Suprapubic skin (tissue), 3 donors: ENCODE data around the gene CDK13.
A peak's percentile ranks its signal among the peaks of the same experiment; 100 is the strongest.

ENCODE experiments used
- EP300 ChIP-seq: sonication (generic); formaldehyde crosslinking; IDR thresholded peaks from one replicate; pipeline ENCODE4 v1.6.1; 2017; ENCODE audit warnings: antibody characterized with exemption
- POLR2A ChIP-seq, 2 donors: fragments of 450-650 bp; IDR thresholded peaks; one replicate each; pipeline ENCODE4 v1.6.1; 2017; ENCODE audit warnings: antibody characterized with exemption in 2 of 2, mild to moderate bottlenecking in 2 of 2, moderate library complexity in 2 of 2
- TF ChIP-seq, protein P1 (sequence below), 2 donors: fragments of 200-600 bp in 1 of 2; fragments of 450-650 bp in 1 of 2; sonication (generic) in 1 of 2; IDR thresholded peaks; one replicate each; pipeline ENCODE4 v1.5.1; 2016 to 2019; ENCODE audit warnings: antibody characterized with exemption in 2 of 2, mild to moderate bottlenecking in 1 of 2, moderate library complexity in 1 of 2

- TF ChIP-seq EP300 (no peak), POLR2A (IDR thresholded peaks at IDR 0.05) (peak; percentile 55 to 80)
- TF ChIP-seq, protein P1, sequence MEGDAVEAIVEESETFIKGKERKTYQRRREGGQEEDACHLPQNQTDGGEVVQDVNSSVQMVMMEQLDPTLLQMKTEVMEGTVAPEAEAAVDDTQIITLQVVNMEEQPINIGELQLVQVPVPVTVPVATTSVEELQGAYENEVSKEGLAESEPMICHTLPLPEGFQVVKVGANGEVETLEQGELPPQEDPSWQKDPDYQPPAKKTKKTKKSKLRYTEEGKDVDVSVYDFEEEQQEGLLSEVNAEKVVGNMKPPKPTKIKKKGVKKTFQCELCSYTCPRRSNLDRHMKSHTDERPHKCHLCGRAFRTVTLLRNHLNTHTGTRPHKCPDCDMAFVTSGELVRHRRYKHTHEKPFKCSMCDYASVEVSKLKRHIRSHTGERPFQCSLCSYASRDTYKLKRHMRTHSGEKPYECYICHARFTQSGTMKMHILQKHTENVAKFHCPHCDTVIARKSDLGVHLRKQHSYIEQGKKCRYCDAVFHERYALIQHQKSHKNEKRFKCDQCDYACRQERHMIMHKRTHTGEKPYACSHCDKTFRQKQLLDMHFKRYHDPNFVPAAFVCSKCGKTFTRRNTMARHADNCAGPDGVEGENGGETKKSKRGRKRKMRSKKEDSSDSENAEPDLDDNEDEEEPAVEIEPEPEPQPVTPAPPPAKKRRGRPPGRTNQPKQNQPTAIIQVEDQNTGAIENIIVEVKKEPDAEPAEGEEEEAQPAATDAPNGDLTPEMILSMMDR (IDR thresholded peaks at IDR 0.05) = no peak
Measured at GRCh38 chr7:39948956-39949928, 814 bp upstream of the CDK13 start.
